Measurements from ENCODE around the gene RHBDF1. TPM values are rescaled to one million over a fixed set of nuclear protein-coding genes. Genes with fewer than 3 reads are reported as not detected.
A peak's percentile ranks its signal among the peaks of the same experiment; 100 is the strongest.

RHBDF1 gene
- total RNA-seq (33.1 TPM), polyA plus RNA-seq (ENCODE audit: insufficient read depth, low read depth, low replicate concordance) (12.0 TPM)
- long read RNA-seq, donor 1, partial matches to known transcripts, result 0 of 2 reads
- long read RNA-seq, donor 1, other reads (novel, unspliced or antisense), result 0 of 2 reads
- long read RNA-seq, donor 2, partial matches to known transcripts, result 0 of 3 reads
- long read RNA-seq, donor 2, other reads (novel, unspliced or antisense), result 0 of 3 reads
- long read RNA-seq, donor 3, result 0 reads
- long read RNA-seq, donor 4, partial matches to known transcripts, result 0 of 4 reads
- long read RNA-seq, donor 4, other reads (novel, unspliced or antisense), result 0 of 4 reads
- long read RNA-seq, donor 5, result 0 reads
- long read RNA-seq, donor 6, result 0 reads
- long read RNA-seq, donor 7, transcript RHBDF1-201 (18 exons, 2,992 nt), result major isoform, 16 of 45 reads
- long read RNA-seq, donor 7, partial matches to known transcripts, result 11 of 45 reads
- long read RNA-seq, donor 7, other reads (novel, unspliced or antisense), result 18 of 45 reads
- long read RNA-seq, donor 8, partial matches to known transcripts, result 0 of 1 reads
- long read RNA-seq, donor 8, other reads (novel, unspliced or antisense), result 0 of 1 reads
- long read RNA-seq, donor 9, partial matches to known transcripts, result 0 of 1 reads
- long read RNA-seq, donor 9, other reads (novel, unspliced or antisense), result 0 of 1 reads
- long read RNA-seq, donor 10, result 0 reads

GRCh38 chr16:72561-73548 lies at the start of gene RHBDF1:
TSS of gene RHBDF1 (minus strand) at chr16:72631. CDS start at chr16:65015, 7,616 bp downstream.
- no peak for TF ChIP-seq CTCF (IDR thresholded peaks at IDR 0.05; ENCODE audit: borderline replicate concordance, extremely low read depth, insufficient read depth)
- peak within 1 kb of the TSS; percentile 68 to 76 for H3K27ac ChIP-seq (ENCODE audit: low read depth in 2 of 2, low read length in 2 of 2)

DNA sequence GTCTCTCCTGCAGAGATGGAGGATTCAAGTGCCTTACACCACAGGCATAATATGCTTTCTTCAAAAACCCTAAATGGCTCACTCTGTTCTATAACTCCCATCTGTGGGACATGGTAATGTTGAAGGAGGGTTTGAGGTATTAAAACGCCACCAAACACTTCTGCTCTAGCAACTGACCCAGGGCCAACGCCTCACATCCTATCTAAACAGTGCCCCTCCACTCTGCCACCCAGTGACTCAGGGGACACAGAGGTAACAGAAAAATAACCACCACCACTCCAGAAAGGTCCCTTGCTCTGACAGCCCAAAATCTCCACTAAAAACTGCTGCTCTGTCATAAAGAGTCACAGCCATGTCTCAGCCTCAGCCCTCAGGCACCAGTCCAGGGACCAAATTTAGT lies 48.3 kb upstream of the RHBDF1 start:
- no peak for FAIRE-seq
- Histone ChIP-seq H3K9ac (ENCODE audit: low read length in 3 of 3) (no peak overlapping the region), H3K36me3 (ENCODE audit: control insufficient read depth in 2 of 3, insufficient read depth in 3 of 3, low read length in 3 of 3) (peaks cover 0 to 10% (median 0%) of the 10 kb centered on the region in 3 donors)

More at GRCh38 chr16:72561-73548, at the start of gene RHBDF1:
- Histone ChIP-seq H3K27me3 (ENCODE audit: control insufficient read depth, insufficient read depth, low read length) (no peaks in the 10 kb centered on the region), H3K9me3 (ENCODE audit: control insufficient read depth in 2 of 3, insufficient read depth in 1 of 3, low read length in 3 of 3) (no peaks in the 10 kb centered on the region), H3K9ac (ENCODE audit: low read length in 3 of 3) (peak within 1 kb of the TSS; percentile 10 to 69 (median 49)), H3K4me1 (ENCODE audit: control insufficient read depth in 2 of 3, insufficient read depth in 2 of 3, low read depth in 1 of 3, low read length in 3 of 3) (peaks cover 0 to 33% (median 3%) of the 10 kb centered on the region in 3 donors), H3K4me3 (ENCODE audit: low read length in 3 of 3) (peak within 1 kb of the TSS; percentile 56 to 70 (median 61)), H3K36me3 (ENCODE audit: control insufficient read depth in 2 of 3, insufficient read depth in 3 of 3, low read length in 3 of 3) (no peaks in the 10 kb centered on the region)
- DNase-seq, result peak; percentile 63 to 87 (median 80)
- intact Hi-C loops (cut with DNase I), result no loop called here
- FAIRE-seq, result no peak

More for the DNA sequence above, 48.3 kb upstream of the RHBDF1 start:
- no peak for TF ChIP-seq CTCF (IDR thresholded peaks at IDR 0.05; ENCODE audit: borderline replicate concordance, extremely low read depth, insufficient read depth)
- Histone ChIP-seq H3K9me3 (ENCODE audit: control insufficient read depth in 2 of 3, insufficient read depth in 1 of 3, low read length in 3 of 3) (no peaks in the 10 kb centered on the region), H3K27me3 (ENCODE audit: control insufficient read depth, insufficient read depth, low read length) (no peaks in the 10 kb centered on the region), H3K4me1 (ENCODE audit: control insufficient read depth in 2 of 3, insufficient read depth in 2 of 3, low read depth in 1 of 3, low read length in 3 of 3) (no peaks in the 10 kb centered on the region), H3K4me3 (ENCODE audit: low read length in 3 of 3) (no peak overlapping the region), H3K27ac (ENCODE audit: low read depth in 2 of 2, low read length in 2 of 2) (no peak overlapping the region)
- no peak for DNase-seq
- intact Hi-C loops (cut with DNase I), result no loop called here

Measured in kidney (tissue), 22 donors.